ENCODE data around the gene ACP3. TPM values are rescaled to one million over a fixed set of nuclear protein-coding genes. Genes with fewer than 3 reads are reported as not detected.
"Not testable (repeated sequence)": the region's sequence is repeated elsewhere in the genome, so short reads cannot be mapped to it uniquely, and the experiment has no call there.

Gene ACP3
- polyA plus RNA-seq (ENCODE audit: insufficient read length in 4 of 4), result 10 to 100 TPM; 59.5 to 84.0 (median 70.8) TPM

- peak; percentile 48 to 70 (median 60) for DNase-seq (ENCODE audit: low read depth in 4 of 4, low spot score in 2 of 4)
Measured at GRCh38 chr3:132317229-132317948, at the start of gene ACP3. Gene ACP3, plus strand, starts transcription at chr3:132317407. Its CDS starts 50 bp downstream, at chr3:132317457.

- DNase-seq (ENCODE audit: low read depth in 4 of 4, low spot score in 2 of 4), result no peak
Measured at GRCh38 chr3:132268956-132269355, 48.3 kb upstream of the ACP3 start.

GRCh38 chr3:132273036-132273435, 44.2 kb upstream of the ACP3 start:
- peak in 3 of 4 donors; percentile 40 to 81 (median 42) for DNase-seq (ENCODE audit: low read depth in 4 of 4, low spot score in 2 of 4)

- DNase-seq (ENCODE audit: low read depth in 4 of 4, low spot score in 2 of 4), result no peak
Measured at GRCh38 chr3:132276228-132276906, 40.8 kb upstream of the ACP3 start.

- no peak for DNase-seq (ENCODE audit: low read depth in 4 of 4, low spot score in 2 of 4)
Measured at GRCh38 chr3:132279030-132279429, 38.2 kb upstream of the ACP3 start.

GRCh38 chr3:132283440-132283839, 33.8 kb upstream of the ACP3 start:
- DNase-seq (ENCODE audit: low read depth in 4 of 4, low spot score in 2 of 4), result peak in 1 of 4 donors; percentile 14

GRCh38 chr3:132283916-132284405, 33.2 kb upstream of the ACP3 start:
- no peak for DNase-seq (ENCODE audit: low read depth in 4 of 4, low spot score in 2 of 4)

GRCh38 chr3:132284781-132285619, 32.2 kb upstream of the ACP3 start:
- no peak for DNase-seq (ENCODE audit: low read depth in 4 of 4, low spot score in 2 of 4)

- DNase-seq (ENCODE audit: low read depth in 4 of 4, low spot score in 2 of 4), result no peak
Measured at GRCh38 chr3:132285620-132285945, 31.6 kb upstream of the ACP3 start.

- DNase-seq (ENCODE audit: low read depth in 4 of 4, low spot score in 2 of 4), result no peak
Measured at GRCh38 chr3:132286035-132286434, 31.2 kb upstream of the ACP3 start.

- DNase-seq (ENCODE audit: low read depth in 4 of 4, low spot score in 2 of 4), result no peak
Measured at GRCh38 chr3:132288357-132288756, 28.9 kb upstream of the ACP3 start.

- DNase-seq (ENCODE audit: low read depth in 4 of 4, low spot score in 2 of 4), result no peak
Measured at GRCh38 chr3:132289316-132289715, 27.9 kb upstream of the ACP3 start.

- no peak for DNase-seq (ENCODE audit: low read depth in 4 of 4, low spot score in 2 of 4)
Measured at GRCh38 chr3:132290833-132291232, 26.4 kb upstream of the ACP3 start.

- no peak for DNase-seq (ENCODE audit: low read depth in 4 of 4, low spot score in 2 of 4)
Measured at GRCh38 chr3:132292042-132292441, 25.2 kb upstream of the ACP3 start.

GRCh38 chr3:132293251-132293650, 24.0 kb upstream of the ACP3 start:
- DNase-seq (ENCODE audit: low read depth in 4 of 4, low spot score in 2 of 4), result no peak

GRCh38 chr3:132294906-132295305, 22.3 kb upstream of the ACP3 start:
- DNase-seq (ENCODE audit: low read depth in 4 of 4, low spot score in 2 of 4), result no peak

GRCh38 chr3:132303336-132304201, 13.6 kb upstream of the ACP3 start:
- not testable (repeated sequence) for DNase-seq (ENCODE audit: low read depth in 4 of 4, low spot score in 2 of 4)

GRCh38 chr3:132304351-132304750, 12.9 kb upstream of the ACP3 start:
- not testable (repeated sequence) for DNase-seq (ENCODE audit: low read depth in 4 of 4, low spot score in 2 of 4)

- DNase-seq (ENCODE audit: low read depth in 4 of 4, low spot score in 2 of 4), result not testable (repeated sequence)
Measured at GRCh38 chr3:132310057-132310456, 7.2 kb upstream of the ACP3 start.

GRCh38 chr3:132311316-132311715, 5.9 kb upstream of the ACP3 start:
- no peak for DNase-seq (ENCODE audit: low read depth in 4 of 4, low spot score in 2 of 4)
